ENCODE measurements around the gene PRDM16. TPM values are rescaled to one million over a fixed set of nuclear protein-coding genes. Genes with fewer than 3 reads are reported as not detected.

PRDM16 gene
- total RNA-seq, 1 experiment from 2014 or later: 0.97 TPM

- no peak for DNase-seq (ENCODE audit: low spot score)
Measured at GRCh38 chr1:3429320-3429719, 360.3 kb downstream of the PRDM16 start.

- DNase-seq (ENCODE audit: low spot score): no peak
Measured at GRCh38 chr1:3429766-3430165, 360.8 kb downstream of the PRDM16 start.

- DNase-seq (ENCODE audit: low spot score): no peak
Measured at GRCh38 chr1:3430406-3430805, 361.4 kb downstream of the PRDM16 start.

- no peak for DNase-seq (ENCODE audit: low spot score)
Measured at GRCh38 chr1:3430820-3431219, 361.8 kb downstream of the PRDM16 start.

GRCh38 chr1:3431266-3431665 is 362.3 kb downstream of the PRDM16 start:
- DNase-seq (ENCODE audit: low spot score): no peak

- DNase-seq (ENCODE audit: low spot score): no peak
Measured at GRCh38 chr1:3431686-3432085, 362.7 kb downstream of the PRDM16 start.

- DNase-seq (ENCODE audit: low spot score): no peak
Measured at GRCh38 chr1:3432306-3432705, 363.3 kb downstream of the PRDM16 start.

- no peak for DNase-seq (ENCODE audit: low spot score)
Measured at GRCh38 chr1:3433076-3433475, 364.1 kb downstream of the PRDM16 start.

- DNase-seq (ENCODE audit: low spot score): no peak
Measured at GRCh38 chr1:3433596-3434320, 364.8 kb downstream of the PRDM16 start.

- no peak for DNase-seq (ENCODE audit: low spot score)
Measured at GRCh38 chr1:3434406-3435110, 365.6 kb downstream of the PRDM16 start.

GRCh38 chr1:3435666-3436065 is 366.7 kb downstream of the PRDM16 start:
- DNase-seq (ENCODE audit: low spot score): no peak

GRCh38 chr1:3436451-3436850 is 367.4 kb downstream of the PRDM16 start:
- DNase-seq (ENCODE audit: low spot score): no peak

- no peak for DNase-seq (ENCODE audit: low spot score)
Measured at GRCh38 chr1:3436901-3437300, 367.9 kb downstream of the PRDM16 start.

GRCh38 chr1:3438661-3439180 is 369.7 kb downstream of the PRDM16 start:
- no peak for DNase-seq (ENCODE audit: low spot score)

GRCh38 chr1:3439346-3440299 is 370.6 kb downstream of the PRDM16 start:
- DNase-seq (ENCODE audit: low spot score): no peak

GRCh38 chr1:3440300-3440681 is 371.3 kb downstream of the PRDM16 start:
- DNase-seq (ENCODE audit: low spot score): no peak

- no peak for DNase-seq (ENCODE audit: low spot score)
Measured at GRCh38 chr1:3440711-3441409, 371.9 kb downstream of the PRDM16 start.

- DNase-seq (ENCODE audit: low spot score): no peak
Measured at GRCh38 chr1:3441410-3441847, 372.4 kb downstream of the PRDM16 start.

GRCh38 chr1:3441880-3442279 is 372.9 kb downstream of the PRDM16 start:
- no peak for DNase-seq (ENCODE audit: low spot score)

GRCh38 chr1:3442331-3442730 is 373.3 kb downstream of the PRDM16 start:
- DNase-seq (ENCODE audit: low spot score): no peak

- no peak for DNase-seq (ENCODE audit: low spot score)
Measured at GRCh38 chr1:3442901-3443300, 373.9 kb downstream of the PRDM16 start.

Measured in H4 (cell line).